ENCODE measurements around the gene MTX2.

Gene MTX2

GRCh38 chr2:176269319-176270099 lies at the start of gene MTX2:
MTX2 (plus strand) TSS chr2:176269442; CDS start chr2:176269630, 188 bp downstream.
- peak; percentile 25 for DNase-seq (ENCODE audit: low read depth)

GRCh38 chr2:176227874-176228273 lies 41.4 kb upstream of the MTX2 start:
- no peak for DNase-seq (ENCODE audit: low read depth)

GRCh38 chr2:176234156-176234555 lies 35.1 kb upstream of the MTX2 start:
- no peak for DNase-seq (ENCODE audit: low read depth)

- DNase-seq (ENCODE audit: low read depth) = no peak
These were observed 34.3 kb upstream of the MTX2 start for GRCh38 chr2:176234940-176235339.

- no peak for DNase-seq (ENCODE audit: low read depth)
These were observed 31.8 kb upstream of the MTX2 start for GRCh38 chr2:176237456-176237855.

- no peak for DNase-seq (ENCODE audit: low read depth)
These were observed 30.2 kb upstream of the MTX2 start for GRCh38 chr2:176239031-176239430.

GRCh38 chr2:176240301-176240700 lies 28.9 kb upstream of the MTX2 start:
- DNase-seq (ENCODE audit: low read depth) = no peak

GRCh38 chr2:176242276-176242675 lies 27.0 kb upstream of the MTX2 start:
- DNase-seq (ENCODE audit: low read depth) = no peak

- no peak for DNase-seq (ENCODE audit: low read depth)
These were observed 22.9 kb upstream of the MTX2 start for GRCh38 chr2:176246331-176246730.

GRCh38 chr2:176247859-176248258 lies 21.4 kb upstream of the MTX2 start:
- no peak for DNase-seq (ENCODE audit: low read depth)

GRCh38 chr2:176251928-176252327 lies 17.3 kb upstream of the MTX2 start:
- no peak for DNase-seq (ENCODE audit: low read depth)

- no peak for DNase-seq (ENCODE audit: low read depth)
These were observed 8.6 kb upstream of the MTX2 start for GRCh38 chr2:176260689-176261088.

- DNase-seq (ENCODE audit: low read depth) = no peak
These were observed 8.1 kb upstream of the MTX2 start for GRCh38 chr2:176261136-176261535.

- DNase-seq (ENCODE audit: low read depth) = no peak
These were observed 295 bp upstream of the MTX2 start for GRCh38 chr2:176268976-176269318.

- no peak for DNase-seq (ENCODE audit: low read depth)
These were observed 983 bp downstream of the MTX2 start for GRCh38 chr2:176270100-176270750.

GRCh38 chr2:176272870-176273459 lies 3.7 kb downstream of the MTX2 start:
- no peak for DNase-seq (ENCODE audit: low read depth)

- no peak for DNase-seq (ENCODE audit: low read depth)
These were observed 9.7 kb downstream of the MTX2 start for GRCh38 chr2:176278927-176279326.

- DNase-seq (ENCODE audit: low read depth) = no peak
These were observed 10.9 kb downstream of the MTX2 start for GRCh38 chr2:176280156-176280555.

GRCh38 chr2:176280867-176281658 lies 11.8 kb downstream of the MTX2 start:
- DNase-seq (ENCODE audit: low read depth) = peak; percentile 75

GRCh38 chr2:176283291-176284068 lies 14.2 kb downstream of the MTX2 start:
- DNase-seq (ENCODE audit: low read depth) = no peak

GRCh38 chr2:176284461-176285049 lies 15.3 kb downstream of the MTX2 start:
- DNase-seq (ENCODE audit: low read depth) = no peak

Measured in GM04504 (cell line).